Naive B cell (primary cell): ENCODE results near the gene MNX1. TPM values are rescaled to one million over a fixed set of nuclear protein-coding genes. Genes with fewer than 3 reads are reported as not detected.

ENCODE experiments used
- ATAC-seq, 2 donors: fragments of 150-1000 bp; cut with Tn5 transposase; 2 replicates each; pipeline ENCODE4 v1.10.0; 2021; ENCODE audit warnings: low read depth in 2 of 2, mild to moderate bottlenecking in 2 of 2, moderate library complexity in 2 of 2
- DNase-seq: peaks from one replicate; pipeline ENCODE4 v3.0.0; 2022
- H3K27ac Mint-ChIP-seq, 6 donors: one replicate each; pipeline ENCODE4 v1.8.0; 2020 to 2022; ENCODE audit warnings: mild to moderate bottlenecking in 6 of 6, mixed read lengths in 6 of 6, moderate library complexity in 5 of 6, inconsistent platforms in 2 of 6
- H3K27me3 Mint-ChIP-seq, 3 donors: one replicate each; pipeline ENCODE4 v1.8.0; 2021 to 2022; ENCODE audit warnings: mixed read lengths in 3 of 3, mild to moderate bottlenecking in 1 of 3
- H3K36me3 Mint-ChIP-seq, 2 donors: one replicate each; pipeline ENCODE4 v1.8.0; 2020 to 2022; ENCODE audit warnings: mixed read lengths in 2 of 2, inconsistent platforms in 1 of 2, mild to moderate bottlenecking in 1 of 2
- H3K4me1 Mint-ChIP-seq, 3 donors: one replicate each; pipeline ENCODE4 v1.8.0; 2020 to 2022; ENCODE audit warnings: mixed read lengths in 3 of 3, inconsistent platforms in 1 of 3, mild to moderate bottlenecking in 1 of 3, moderate library complexity in 1 of 3
- H3K4me3 Mint-ChIP-seq, 8 donors: one replicate each; pipeline ENCODE4 v1.8.0; 2020 to 2022; ENCODE audit warnings: mild to moderate bottlenecking in 8 of 8, mixed read lengths in 8 of 8, moderate library complexity in 8 of 8, inconsistent platforms in 2 of 8
- H3K9me3 Mint-ChIP-seq, 7 donors: one replicate each; pipeline ENCODE4 v1.8.0; 2020 to 2022; ENCODE audit warnings: mixed read lengths in 7 of 7, mild to moderate bottlenecking in 5 of 7, inconsistent platforms in 2 of 7, moderate library complexity in 1 of 7
- polyA plus RNA-seq, 6 donors: library from polyadenylated mRNA; unstranded; fragments of 300-500 nt; fragmentation: Illumina TruSeq; gene quantifications; one replicate each; pipeline ENCODE4 v1.2.3, GENCODE V29; 2021; ENCODE audit warnings: low read depth in 6 of 6

MNX1 gene
- polyA plus RNA-seq, 6 donors from 2014 or later = not detected

DNA sequence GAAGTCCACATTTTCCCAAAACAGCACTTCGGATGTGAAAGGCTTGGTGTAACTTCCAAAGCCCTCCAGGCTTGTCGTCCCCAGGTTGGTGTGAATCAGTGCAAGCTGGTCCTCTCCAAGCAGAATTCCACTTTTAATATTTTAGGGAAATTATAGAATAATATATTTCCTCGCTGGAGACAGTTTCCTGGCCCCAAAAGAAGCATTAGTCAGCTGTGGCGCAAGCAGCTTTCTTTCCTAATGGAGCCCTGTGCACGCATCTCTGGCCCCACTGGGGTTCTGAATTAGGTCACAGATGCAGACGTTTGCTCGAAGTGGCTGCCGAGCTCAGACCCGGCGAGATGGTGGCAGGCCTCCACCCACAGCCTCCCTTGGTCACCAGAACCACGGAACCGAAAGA is 33.3 kb upstream of the MNX1 start:
- no peak overlapping the region for H3K27ac Mint-ChIP-seq
- ATAC-seq = no peak

DNA sequence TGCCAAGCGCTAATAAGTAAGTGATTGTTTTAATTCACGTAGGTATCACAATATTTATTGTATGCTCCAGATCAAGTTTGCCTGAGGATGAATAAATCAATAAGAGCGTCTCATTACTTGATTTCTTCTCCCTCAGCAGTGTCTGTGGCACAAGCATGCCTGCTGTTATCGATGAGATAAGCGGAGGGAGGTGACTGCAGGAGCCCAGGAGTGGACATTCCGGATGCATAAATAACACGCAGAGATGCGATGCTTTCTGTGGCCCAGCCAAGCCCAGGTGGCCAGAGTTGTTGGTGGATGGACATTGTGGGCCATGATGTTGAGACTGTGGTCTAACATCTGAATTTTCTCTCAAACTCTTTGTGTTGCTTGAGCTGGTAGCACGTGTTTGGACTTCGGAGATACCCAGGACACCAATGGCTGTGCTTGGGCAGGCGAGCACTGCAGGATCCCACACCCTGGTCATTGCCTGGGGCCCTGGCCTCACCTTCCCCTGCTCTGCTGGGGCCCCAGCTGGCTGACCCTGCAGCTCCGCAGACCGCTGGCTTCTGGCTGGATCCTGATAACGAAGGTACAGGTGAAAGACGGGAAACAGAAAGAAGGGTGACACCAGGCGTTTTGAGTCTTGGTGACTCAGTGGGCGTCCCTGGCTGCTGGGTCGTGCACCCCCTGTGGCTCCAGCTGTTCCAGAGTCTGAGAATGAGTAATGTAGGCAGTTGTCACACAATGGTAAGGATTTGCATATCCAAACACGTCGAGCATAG is 31.2 kb upstream of the MNX1 start:
- H3K9me3 Mint-ChIP-seq = peaks cover 0 to 8% (median 6%) of the 10 kb centered on the region in 7 donors
- no peaks in the 10 kb centered on the region for H3K4me1 Mint-ChIP-seq
- DNase-seq = no peak
- peaks cover 0 to 5% of the 10 kb centered on the region in 2 donors for H3K36me3 Mint-ChIP-seq
- no peak for ATAC-seq
- no peak overlapping the region for H3K4me3 Mint-ChIP-seq
- peaks cover 8 to 20% (median 10%) of the 10 kb centered on the region in 3 donors for H3K27me3 Mint-ChIP-seq
- H3K27ac Mint-ChIP-seq = no peak overlapping the region

More for the DNA sequence above, 33.3 kb upstream of the MNX1 start:
- Mint-ChIP-seq H3K4me3 (no peak overlapping the region), H3K27me3 (peaks cover 0 to 14% (median 5%) of the 10 kb centered on the region in 3 donors), H3K4me1 (no peaks in the 10 kb centered on the region), H3K36me3 (no peaks in the 10 kb centered on the region), H3K9me3 (no peaks in the 10 kb centered on the region)
- DNase-seq = no peak

DNA sequence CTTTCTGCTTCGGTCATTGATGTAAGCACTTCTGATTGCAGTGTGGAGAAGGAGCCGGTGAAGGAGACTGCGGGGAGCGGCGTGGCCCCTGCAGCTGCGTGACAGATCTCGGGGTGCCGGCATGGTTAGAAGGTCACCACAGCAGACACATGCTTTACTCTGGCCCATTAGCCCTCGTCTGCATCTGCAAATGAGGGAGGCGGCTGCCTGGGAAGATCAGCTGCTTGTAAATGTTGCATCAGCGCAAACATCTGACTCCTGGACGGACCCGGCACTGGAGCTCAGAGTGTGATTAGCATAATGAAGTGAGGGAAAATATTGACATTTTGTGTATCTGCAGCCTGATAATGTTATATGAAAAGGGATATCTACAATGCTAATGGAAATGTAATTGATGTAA is 30.5 kb upstream of the MNX1 start:
- Mint-ChIP-seq H3K27me3 (peaks cover 15 to 27% (median 17%) of the 10 kb centered on the region in 3 donors), H3K4me1 (no peaks in the 10 kb centered on the region), H3K36me3 (peaks cover 0 to 12% of the 10 kb centered on the region in 2 donors), H3K9me3 (peaks cover 3 to 15% (median 11%) of the 10 kb centered on the region in 7 donors), H3K4me3 (peak overlapping the region in 1 of 8 donors; percentile 3), H3K27ac (no peak overlapping the region)
- DNase-seq (no peak), ATAC-seq (no peak)

DNA sequence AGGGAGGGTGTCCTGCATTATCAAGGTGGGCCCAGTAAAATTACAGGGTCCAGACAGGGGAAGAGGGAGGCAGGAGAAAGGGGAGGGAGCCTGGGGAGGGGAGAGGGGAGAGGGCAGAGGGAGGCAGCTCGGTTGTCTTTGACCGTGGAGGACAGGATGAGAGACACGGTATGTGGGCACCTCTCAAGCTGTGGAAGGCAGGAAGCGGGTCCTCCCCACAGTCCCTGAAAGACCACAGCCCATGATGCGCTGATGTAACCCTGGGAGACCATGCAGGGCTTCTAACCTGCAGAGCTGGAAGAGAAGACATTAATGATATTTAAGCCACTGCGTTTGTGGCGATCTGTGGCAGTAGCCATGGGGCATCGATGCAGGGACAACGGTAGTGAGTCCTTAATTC is 27.2 kb upstream of the MNX1 start:
- H3K27me3 Mint-ChIP-seq = peaks cover 19 to 44% (median 23%) of the 10 kb centered on the region in 3 donors

DNA sequence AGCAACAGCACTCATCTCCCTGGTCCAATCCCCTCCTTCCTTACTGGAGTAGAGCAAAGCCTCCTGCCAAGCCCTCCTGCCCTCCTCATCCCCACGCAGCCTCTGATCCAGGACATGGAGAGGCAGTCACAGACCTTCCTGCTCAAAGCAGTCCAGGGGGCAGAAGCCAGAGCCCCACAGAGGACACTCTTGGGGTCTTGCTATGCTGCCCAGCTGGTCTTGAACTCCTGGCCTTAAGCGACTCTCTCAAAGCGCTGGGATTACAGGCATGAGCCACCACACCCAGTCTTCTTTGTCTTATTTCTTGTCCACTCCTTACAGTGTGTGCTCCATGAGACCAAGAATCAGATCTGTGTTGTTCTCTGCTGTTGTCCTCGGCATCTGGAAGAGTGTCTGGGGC is 26.6 kb upstream of the MNX1 start:
- Mint-ChIP-seq H3K27ac (no peak overlapping the region), H3K36me3 (peaks cover 0 to 12% of the 10 kb centered on the region in 2 donors), H3K9me3 (peaks cover 5 to 20% (median 13%) of the 10 kb centered on the region in 7 donors)

More for the DNA sequence above, 27.2 kb upstream of the MNX1 start:
- Mint-ChIP-seq H3K27ac (no peak overlapping the region), H3K36me3 (peaks cover 0 to 12% of the 10 kb centered on the region in 2 donors), H3K4me3 (peak overlapping the region in 1 of 8 donors; percentile 69), H3K9me3 (peaks cover 5 to 20% (median 13%) of the 10 kb centered on the region in 7 donors), H3K4me1 (no peaks in the 10 kb centered on the region)
- no peak for ATAC-seq
- no peak for DNase-seq

DNA sequence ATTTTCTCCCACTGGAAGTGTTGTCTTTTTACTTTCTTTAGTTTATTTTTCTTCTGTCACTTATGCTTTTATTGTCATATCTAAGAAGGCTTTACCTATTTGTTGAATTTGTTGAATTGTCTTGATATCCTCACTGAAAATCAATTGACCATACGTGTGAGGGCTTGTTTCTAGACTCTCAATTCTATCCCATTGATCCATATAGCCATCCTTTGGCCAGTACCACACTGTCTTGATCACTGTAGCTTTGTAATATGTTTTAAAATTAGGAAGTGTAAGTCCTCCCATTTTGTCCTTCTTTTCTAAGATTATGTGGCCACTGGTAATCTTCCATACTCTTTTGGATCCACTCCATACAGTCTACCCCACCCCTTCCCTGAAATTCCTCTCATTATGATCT is 25.5 kb upstream of the MNX1 start:
- Mint-ChIP-seq H3K9me3 (peaks cover 5 to 20% (median 13%) of the 10 kb centered on the region in 7 donors), H3K36me3 (peaks cover 0 to 12% of the 10 kb centered on the region in 2 donors), H3K4me3 (no peak overlapping the region), H3K27ac (no peak overlapping the region), H3K27me3 (peaks cover 29 to 49% (median 30%) of the 10 kb centered on the region in 3 donors), H3K4me1 (no peaks in the 10 kb centered on the region)
- no peak for DNase-seq
- ATAC-seq = no peak

More for the DNA sequence above, 26.6 kb upstream of the MNX1 start:
- peaks cover 21 to 45% (median 24%) of the 10 kb centered on the region in 3 donors for H3K27me3 Mint-ChIP-seq
- H3K4me1 Mint-ChIP-seq = no peaks in the 10 kb centered on the region
- no peak overlapping the region for H3K4me3 Mint-ChIP-seq
- ATAC-seq (no peak), DNase-seq (no peak)

DNA sequence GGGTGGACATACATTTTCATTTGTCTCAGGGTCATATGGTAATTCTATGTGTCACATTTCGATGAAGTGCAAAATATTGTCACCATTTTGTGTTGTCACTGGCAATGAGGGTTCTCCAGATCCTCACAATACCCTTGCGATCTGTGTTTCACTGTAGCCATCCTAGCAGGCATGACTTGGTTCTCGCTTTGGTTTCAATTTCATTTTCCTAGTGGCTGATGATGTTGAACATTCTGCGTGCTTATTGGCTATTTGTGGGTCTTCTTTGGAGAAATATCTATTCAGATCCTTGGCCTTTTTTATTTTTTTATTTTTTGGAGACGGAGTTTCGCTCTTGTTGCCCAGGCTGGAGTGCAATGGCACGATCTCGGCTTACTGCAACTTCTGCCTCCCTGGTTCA is 24.8 kb upstream of the MNX1 start:
- peaks cover 29 to 49% (median 30%) of the 10 kb centered on the region in 3 donors for H3K27me3 Mint-ChIP-seq
- H3K27ac Mint-ChIP-seq = no peak overlapping the region
- H3K4me3 Mint-ChIP-seq = no peak overlapping the region
- no peak for ATAC-seq
- peaks cover 0 to 12% of the 10 kb centered on the region in 2 donors for H3K36me3 Mint-ChIP-seq
- no peaks in the 10 kb centered on the region for H3K4me1 Mint-ChIP-seq
- no peak for DNase-seq
- H3K9me3 Mint-ChIP-seq = peaks cover 5 to 20% (median 13%) of the 10 kb centered on the region in 7 donors

DNA sequence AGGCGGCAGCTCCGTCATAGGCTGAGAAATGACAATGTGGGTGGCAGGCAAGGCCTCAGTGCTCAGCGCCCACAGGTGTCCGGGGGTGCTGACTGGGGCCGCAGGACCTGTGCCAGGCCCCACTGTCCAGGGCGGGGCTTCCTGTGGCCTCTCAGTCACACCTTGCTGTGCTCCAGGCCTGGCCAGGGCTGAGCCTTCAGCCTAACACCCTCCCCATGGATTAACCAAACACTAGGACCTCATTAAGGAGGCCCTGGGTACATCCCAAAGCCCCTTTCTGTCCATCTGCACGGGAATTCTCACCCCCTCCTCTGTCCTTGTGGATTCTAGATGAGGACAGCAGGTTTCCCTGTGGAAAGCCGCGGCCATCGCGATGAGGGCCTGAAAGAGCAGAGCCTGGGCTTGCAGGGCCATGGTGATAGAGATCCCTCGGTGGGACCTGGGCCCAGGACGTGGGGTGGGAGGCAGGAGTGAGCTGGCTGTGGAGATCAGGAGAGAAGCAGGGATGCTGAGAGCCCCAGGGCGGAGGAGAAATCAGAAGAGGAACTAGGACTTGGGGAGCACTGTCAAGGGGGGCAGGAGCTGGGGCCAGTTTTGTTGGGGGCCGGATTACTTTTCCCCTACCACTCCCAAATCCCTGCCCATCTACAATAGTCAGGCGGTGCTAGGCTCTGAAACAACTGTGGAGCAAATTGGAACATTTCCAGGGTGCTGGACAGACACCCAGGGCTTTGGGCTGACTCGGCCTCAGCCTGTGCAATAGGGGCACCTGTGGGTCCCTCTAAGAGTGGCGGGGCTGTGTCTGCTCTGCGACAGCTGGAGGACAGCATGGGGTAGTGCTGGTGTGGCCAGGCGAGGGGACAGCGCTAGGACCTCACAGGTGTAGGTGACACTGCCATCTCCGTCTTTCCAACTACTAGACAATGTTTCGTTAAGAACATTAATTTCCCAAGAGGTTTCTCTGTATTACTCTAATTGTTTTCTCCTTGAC is 23.3 kb upstream of the MNX1 start:
- H3K9me3 Mint-ChIP-seq = peaks cover 5 to 20% (median 13%) of the 10 kb centered on the region in 7 donors
- no peaks in the 10 kb centered on the region for H3K4me1 Mint-ChIP-seq
- ATAC-seq (no peak), DNase-seq (no peak)
- no peak overlapping the region for H3K27ac Mint-ChIP-seq
- H3K4me3 Mint-ChIP-seq = no peak overlapping the region
- peaks cover 0 to 12% of the 10 kb centered on the region in 2 donors for H3K36me3 Mint-ChIP-seq
- H3K27me3 Mint-ChIP-seq = peaks cover 40 to 60% (median 41%) of the 10 kb centered on the region in 3 donors

DNA sequence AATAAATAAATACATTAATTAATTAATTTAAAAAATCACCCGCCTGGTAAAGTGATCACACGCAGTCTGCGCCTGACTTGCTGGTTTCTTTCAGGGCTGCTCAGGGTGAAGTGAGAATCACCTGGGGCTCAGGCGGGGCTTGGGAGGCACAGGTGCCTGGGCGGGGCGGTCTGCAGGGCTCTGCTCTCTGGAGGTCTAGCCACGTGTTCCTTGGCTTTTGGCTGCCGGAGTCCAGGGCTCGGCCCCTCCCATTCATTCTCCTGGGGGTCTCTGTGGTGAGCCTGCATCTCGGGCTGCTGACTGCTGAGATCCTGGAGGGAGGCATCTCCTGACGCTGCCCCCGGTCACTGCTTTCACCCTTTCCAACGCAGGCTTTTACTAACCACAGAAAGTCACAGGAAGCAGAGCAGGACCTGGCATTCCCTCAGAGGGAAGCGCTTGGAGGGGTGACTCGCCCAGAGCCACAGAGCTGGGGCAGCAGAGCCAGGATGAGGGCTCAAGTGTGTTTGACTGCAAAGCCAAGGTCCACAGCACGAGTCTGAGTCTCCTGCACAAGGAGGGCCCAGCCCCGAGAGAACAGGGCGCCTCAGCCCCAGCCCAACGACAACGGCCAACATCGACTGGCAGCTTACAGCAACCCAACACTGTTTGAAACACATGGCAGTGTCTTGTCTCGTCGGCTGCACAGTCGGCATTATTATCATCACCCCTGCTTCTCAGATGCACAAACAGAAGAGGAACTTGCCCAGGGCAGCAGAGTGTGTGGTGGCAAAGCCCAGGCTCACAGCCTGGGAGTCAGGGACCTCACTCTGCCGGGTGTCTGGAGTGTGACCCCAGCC is 22.4 kb upstream of the MNX1 start:
- Mint-ChIP-seq H3K27me3 (peaks cover 47 to 69% (median 50%) of the 10 kb centered on the region in 3 donors), H3K9me3 (peaks cover 5 to 20% (median 13%) of the 10 kb centered on the region in 7 donors), H3K27ac (peak overlapping the region in 1 of 6 donors; percentile 66), H3K4me3 (no peak overlapping the region), H3K4me1 (no peaks in the 10 kb centered on the region), H3K36me3 (peaks cover 0 to 12% of the 10 kb centered on the region in 2 donors)
- no peak for DNase-seq
- no peak for ATAC-seq

DNA sequence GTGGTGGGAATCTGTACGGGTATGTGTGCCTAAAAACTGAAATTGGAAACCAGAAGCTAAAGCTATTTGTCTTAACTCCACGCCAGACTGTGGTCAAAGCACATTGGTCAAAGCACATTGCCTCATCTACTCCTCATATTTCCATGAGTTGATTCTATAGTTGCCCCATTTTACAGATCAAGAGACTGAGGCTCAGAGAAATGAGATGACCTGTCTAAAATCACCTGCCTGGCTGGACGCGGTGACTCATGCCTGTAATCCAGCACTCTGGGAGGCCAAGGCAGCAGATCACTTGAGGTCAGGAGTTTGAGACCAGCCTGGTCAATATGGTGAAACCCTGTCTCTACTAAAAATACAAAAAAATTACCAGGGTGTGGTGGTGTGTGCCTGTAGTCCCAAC is 21.7 kb upstream of the MNX1 start:
- Mint-ChIP-seq H3K4me1 (no peaks in the 10 kb centered on the region), H3K27me3 (peaks cover 52 to 71% (median 53%) of the 10 kb centered on the region in 3 donors), H3K27ac (no peak overlapping the region), H3K9me3 (peaks cover 5 to 17% (median 13%) of the 10 kb centered on the region in 7 donors), H3K36me3 (peaks cover 0 to 11% of the 10 kb centered on the region in 2 donors), H3K4me3 (no peak overlapping the region)
- ATAC-seq (no peak), DNase-seq (no peak)

DNA sequence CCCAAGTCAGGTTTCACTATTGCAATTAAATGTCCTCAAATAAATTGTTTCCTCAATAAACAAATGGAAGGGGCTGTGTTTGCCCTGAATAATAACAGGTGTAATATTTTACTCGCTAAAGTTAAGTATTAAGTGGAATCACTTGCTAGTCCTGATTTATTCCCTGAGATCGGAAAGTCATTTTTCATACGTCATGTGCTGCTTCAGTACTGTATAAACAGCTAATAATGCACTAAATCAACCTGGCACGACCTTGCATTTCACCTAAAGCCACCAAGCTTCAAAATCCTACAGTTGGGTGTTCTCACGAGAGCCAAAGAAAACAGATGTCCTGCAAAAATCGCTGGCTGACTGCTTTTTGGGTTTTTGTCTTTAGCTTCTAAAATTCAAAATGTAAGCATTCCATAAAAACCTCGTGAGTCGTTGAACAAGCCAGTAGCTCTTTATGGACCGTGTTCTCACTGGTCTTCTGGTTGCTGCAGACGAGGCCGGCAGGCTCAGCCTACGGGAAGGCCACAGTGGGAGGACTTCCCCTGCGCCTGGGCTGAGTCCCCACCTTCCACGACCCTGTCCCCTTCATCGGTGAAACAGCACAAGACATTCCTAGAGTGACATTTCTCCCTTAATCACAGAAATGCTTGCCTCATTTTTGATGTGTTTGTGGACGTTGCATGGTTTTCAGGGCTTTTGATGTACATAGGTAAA is 17.9 kb upstream of the MNX1 start:
- no peak for DNase-seq
- Mint-ChIP-seq H3K27me3 (peaks cover 52 to 80% (median 76%) of the 10 kb centered on the region in 3 donors), H3K9me3 (peaks cover 0 to 9% (median 4%) of the 10 kb centered on the region in 7 donors), H3K4me1 (no peaks in the 10 kb centered on the region), H3K4me3 (no peak overlapping the region), H3K36me3 (no peaks in the 10 kb centered on the region), H3K27ac (no peak overlapping the region)
- no peak for ATAC-seq

DNA sequence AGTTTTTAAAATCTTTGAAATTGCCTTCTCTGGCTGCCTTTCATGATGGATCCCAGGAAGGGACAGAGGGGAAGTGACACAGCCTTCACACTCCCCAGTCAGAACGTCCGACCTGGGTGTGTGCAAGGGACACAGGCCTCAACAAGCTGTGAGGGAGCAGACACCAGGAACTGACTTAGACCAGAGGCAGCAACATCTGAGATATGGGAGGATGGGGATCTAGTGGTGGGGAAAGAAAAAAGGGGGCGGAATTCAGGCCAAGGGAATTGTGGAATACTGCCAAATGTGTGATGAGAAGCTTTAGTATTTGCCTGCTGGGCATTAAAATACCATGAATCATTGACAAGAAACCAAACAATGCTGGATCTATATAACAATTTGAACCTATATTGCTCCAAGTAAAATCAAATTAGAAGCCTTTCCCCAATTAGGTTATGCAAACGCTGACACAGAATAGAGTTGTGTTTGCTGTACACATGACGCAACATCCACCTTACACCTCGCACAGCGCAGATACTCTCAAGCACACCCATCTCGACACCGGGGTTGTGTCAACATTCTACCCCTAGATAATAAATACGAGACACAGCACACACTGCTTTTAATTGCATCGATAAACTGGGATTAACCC is 17.2 kb upstream of the MNX1 start:
- Mint-ChIP-seq H3K4me3 (no peak overlapping the region), H3K27ac (no peak overlapping the region), H3K36me3 (no peaks in the 10 kb centered on the region), H3K4me1 (peaks cover 0 to 3% (median 0%) of the 10 kb centered on the region in 3 donors), H3K27me3 (peaks cover 59 to 83% (median 83%) of the 10 kb centered on the region in 3 donors), H3K9me3 (peaks cover 0 to 11% (median 4%) of the 10 kb centered on the region in 7 donors)
- ATAC-seq (no peak), DNase-seq (no peak)
